ENCODE data around the gene CHRNB2. TPM values are rescaled to one million over a fixed set of nuclear protein-coding genes. Genes with fewer than 3 reads are reported as not detected.

CHRNB2 gene
- total and polyA plus RNA-seq, 9 of the 15 experiments (the other 6 are each of a cell fraction or from before 2014, with no cell fraction given) = 0.01 TPM; not detected in 8

- TF ChIP-seq IRF1 (CRISPR knock-in tag; IDR thresholded peaks at IDR 0.05; ENCODE audit: borderline replicate concordance) (peak; percentile 88; the same call in 1 of the 2 replicates), ZKSCAN8 (CRISPR knock-in tag; IDR thresholded peaks at IDR 0.05) (no peak), PURB (CRISPR knock-in tag; IDR thresholded peaks at IDR 0.05; ENCODE audit: low read depth) (no peak), KDM1A (IDR thresholded peaks at IDR 0.05) (peak; percentile 42 to 81; a peak in 3 of 4 replicates), GTF2F1 (IDR thresholded peaks at IDR 0.05; ENCODE audit: low read depth, low read length) (no peak; the same call in 1 of the 2 replicates), ATF4 (CRISPR knock-in tag; IDR thresholded peaks at IDR 0.05) (no peak), COPS2 (conservative IDR thresholded peaks at IDR 0.05) (no peak), MXD1 (CRISPR knock-in tag; IDR thresholded peaks at IDR 0.05; ENCODE audit: borderline replicate concordance, poor library complexity, severe bottlenecking) (peak; percentile 69), NR3C1 (CRISPR knock-in tag; IDR thresholded peaks at IDR 0.05) (no peak), ZKSCAN3 (CRISPR knock-in tag; IDR thresholded peaks at IDR 0.05) (no peak), ZNF217 (CRISPR knock-in tag; IDR thresholded peaks at IDR 0.05) (no peak), ZC3H11A (IDR thresholded peaks at IDR 0.05; ENCODE audit: low read depth, low read length) (no peak), SNRNP70 (optimal IDR thresholded peaks at IDR 0.05; ENCODE audit: low read depth, low read length) (no peak), PTTG1 (tag; IDR thresholded peaks at IDR 0.05; ENCODE audit: low read depth) (no peak), HDGF (IDR thresholded peaks at IDR 0.05) (peak; percentile 87; the same call in 1 of the 2 replicates), ZNF274 (IDR thresholded peaks at IDR 0.05; ENCODE audit: borderline replicate concordance, low read depth, low read length) (no peak), ZNF512 (tag; IDR thresholded peaks at IDR 0.05) (no peak), ESRRA (IDR thresholded peaks at IDR 0.05; ENCODE audit: borderline replicate concordance, low read depth) (peak; percentile 52), ZBTB11 (CRISPR knock-in tag; IDR thresholded peaks at IDR 0.05) (peak in 1 of 3 experiments; percentile 85; a peak in 2 of 6 replicates), BHLHE40 (IDR thresholded peaks at IDR 0.05; ENCODE audit: low read length) (peak; percentile 97), ZNF354B (CRISPR knock-in tag; IDR thresholded peaks at IDR 0.05) (no peak), NCOR1 (IDR thresholded peaks at IDR 0.05) (no peak; the same call in 1 of the 2 replicates)
These were observed 8.7 kb upstream of the CHRNB2 start (continued) for GRCh38 chr1:154558720-154559465.
